ENCODE results near the gene TRIM44. TPM values are rescaled to one million over a fixed set of nuclear protein-coding genes. Genes with fewer than 3 reads are reported as not detected.

Gene TRIM44
- total RNA-seq, 4 donors from 2014 or later = 27.3 to 83.4 (median 61.4) TPM

DNA sequence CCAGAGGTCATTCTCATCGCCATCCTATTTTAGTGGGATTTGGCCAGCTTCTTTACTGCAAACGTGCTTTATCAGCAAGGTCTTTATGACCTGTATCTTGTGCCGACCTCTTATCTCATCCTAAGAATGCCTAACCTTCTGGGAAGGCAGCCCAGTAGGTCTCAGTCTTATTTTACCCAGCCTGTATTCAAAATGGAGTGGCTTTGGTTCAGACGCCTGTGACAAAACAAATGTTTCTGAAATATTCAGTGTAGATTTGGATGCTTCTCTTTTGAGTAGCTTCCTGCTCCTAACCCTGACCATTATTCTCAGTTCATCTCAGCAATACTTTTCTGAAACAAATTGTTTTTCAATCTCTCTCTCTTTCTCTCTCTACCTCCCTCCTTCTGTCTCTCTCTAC lies 60.1 kb downstream of the TRIM44 start:
- DNase-seq = no peak
- TF ChIP-seq POLR2A (IDR thresholded peaks at IDR 0.05) = no peak
- TF ChIP-seq, protein P1, sequence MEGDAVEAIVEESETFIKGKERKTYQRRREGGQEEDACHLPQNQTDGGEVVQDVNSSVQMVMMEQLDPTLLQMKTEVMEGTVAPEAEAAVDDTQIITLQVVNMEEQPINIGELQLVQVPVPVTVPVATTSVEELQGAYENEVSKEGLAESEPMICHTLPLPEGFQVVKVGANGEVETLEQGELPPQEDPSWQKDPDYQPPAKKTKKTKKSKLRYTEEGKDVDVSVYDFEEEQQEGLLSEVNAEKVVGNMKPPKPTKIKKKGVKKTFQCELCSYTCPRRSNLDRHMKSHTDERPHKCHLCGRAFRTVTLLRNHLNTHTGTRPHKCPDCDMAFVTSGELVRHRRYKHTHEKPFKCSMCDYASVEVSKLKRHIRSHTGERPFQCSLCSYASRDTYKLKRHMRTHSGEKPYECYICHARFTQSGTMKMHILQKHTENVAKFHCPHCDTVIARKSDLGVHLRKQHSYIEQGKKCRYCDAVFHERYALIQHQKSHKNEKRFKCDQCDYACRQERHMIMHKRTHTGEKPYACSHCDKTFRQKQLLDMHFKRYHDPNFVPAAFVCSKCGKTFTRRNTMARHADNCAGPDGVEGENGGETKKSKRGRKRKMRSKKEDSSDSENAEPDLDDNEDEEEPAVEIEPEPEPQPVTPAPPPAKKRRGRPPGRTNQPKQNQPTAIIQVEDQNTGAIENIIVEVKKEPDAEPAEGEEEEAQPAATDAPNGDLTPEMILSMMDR (IDR thresholded peaks at IDR 0.05) = no peak

DNA sequence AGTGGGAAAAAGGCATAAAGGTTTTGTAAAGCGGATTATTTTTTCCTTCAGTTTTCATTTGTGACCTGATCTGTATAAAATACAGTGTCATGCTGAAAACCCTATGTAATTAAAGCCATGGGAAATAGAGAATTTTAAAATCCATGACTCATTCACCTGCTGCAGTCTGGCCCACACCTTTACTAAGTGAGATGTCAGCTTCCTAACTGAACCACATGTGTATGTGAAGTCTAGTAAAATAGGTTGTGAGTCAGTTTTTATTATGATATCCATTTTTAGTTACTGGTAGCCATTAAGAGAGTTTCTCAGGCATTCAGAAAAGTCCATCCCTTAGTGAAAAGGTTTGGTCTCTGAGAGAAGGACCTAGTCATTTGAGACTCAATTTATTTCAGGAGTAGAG lies 60.9 kb downstream of the TRIM44 start:
- peaks cover 0 to 14% (median 0%) of the 10 kb centered on the region in 3 donors for H3K36me3 ChIP-seq

More for the DNA sequence above, 60.1 kb downstream of the TRIM44 start:
- Histone ChIP-seq H3K9me3 (no peaks in the 10 kb centered on the region), H3K27ac (no peak overlapping the region), H3K4me3 (no peak overlapping the region), H3K27me3 (no peaks in the 10 kb centered on the region), H3K4me1 (no peaks in the 10 kb centered on the region), H3K36me3 (peaks cover 0 to 12% (median 0%) of the 10 kb centered on the region in 3 donors)

DNA sequence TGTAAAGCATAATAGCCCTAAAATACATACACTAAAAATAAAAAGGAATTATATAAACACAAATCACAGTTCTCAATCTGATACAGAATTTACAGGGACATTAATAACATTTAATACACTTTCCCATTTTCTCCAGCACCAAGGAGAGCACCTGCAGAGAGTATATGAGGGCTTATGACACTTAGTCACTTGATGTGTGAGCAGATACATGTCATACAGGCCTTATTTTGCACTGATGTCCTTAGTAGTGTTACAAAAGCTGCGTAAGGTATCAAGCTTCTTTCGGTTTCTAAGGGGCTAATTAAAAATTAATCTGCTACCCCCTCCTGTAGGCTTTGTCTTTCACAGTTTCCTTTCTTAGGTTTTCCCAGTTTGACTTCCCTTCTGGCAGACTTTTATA lies 61.3 kb downstream of the TRIM44 start:
- Histone ChIP-seq H3K36me3 (peaks cover 0 to 18% (median 0%) of the 10 kb centered on the region in 3 donors), H3K27me3 (no peaks in the 10 kb centered on the region), H3K9me3 (no peaks in the 10 kb centered on the region), H3K27ac (no peak overlapping the region), H3K4me1 (no peaks in the 10 kb centered on the region), H3K4me3 (no peak overlapping the region)
- TF ChIP-seq, protein P1 (IDR thresholded peaks at IDR 0.05) = no peak
- no peak for TF ChIP-seq POLR2A (IDR thresholded peaks at IDR 0.05)
- no peak for DNase-seq

More for the DNA sequence above, 60.9 kb downstream of the TRIM44 start:
- no peak overlapping the region for H3K27ac ChIP-seq
- no peaks in the 10 kb centered on the region for H3K9me3 ChIP-seq
- no peak for TF ChIP-seq POLR2A (IDR thresholded peaks at IDR 0.05)
- TF ChIP-seq, protein P1 (IDR thresholded peaks at IDR 0.05) = no peak
- no peaks in the 10 kb centered on the region for H3K27me3 ChIP-seq
- H3K4me1 ChIP-seq = no peaks in the 10 kb centered on the region
- DNase-seq = no peak
- H3K4me3 ChIP-seq = no peak overlapping the region

DNA sequence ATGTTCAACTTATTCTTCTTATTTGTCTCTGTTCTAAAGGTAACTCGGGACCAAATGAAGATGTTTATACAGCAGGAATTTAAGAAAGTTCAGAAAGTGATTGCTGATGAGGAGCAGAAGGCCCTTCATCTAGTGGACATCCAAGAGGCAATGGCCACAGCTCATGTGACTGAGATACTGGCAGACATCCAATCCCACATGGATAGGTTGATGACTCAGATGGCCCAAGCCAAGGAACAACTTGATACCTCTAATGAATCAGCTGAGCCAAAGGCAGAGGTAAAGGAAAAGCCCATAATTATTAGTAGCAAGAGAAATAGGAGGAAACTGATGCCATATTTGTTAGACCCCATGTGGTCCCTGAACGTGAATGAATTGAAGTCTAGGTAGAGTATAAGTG lies 63.3 kb downstream of the TRIM44 start:
- Histone ChIP-seq H3K27me3 (no peaks in the 10 kb centered on the region), H3K27ac (no peak overlapping the region), H3K9me3 (peaks cover 0 to 7% (median 0%) of the 10 kb centered on the region in 4 donors), H3K4me3 (no peak overlapping the region), H3K4me1 (no peaks in the 10 kb centered on the region), H3K36me3 (peaks cover 0 to 22% (median 0%) of the 10 kb centered on the region in 3 donors)
- peak in 1 of 3 donors; percentile 47 for DNase-seq
- TF ChIP-seq, protein P1 (IDR thresholded peaks at IDR 0.05) = no peak
- TF ChIP-seq POLR2A (IDR thresholded peaks at IDR 0.05) = no peak

DNA sequence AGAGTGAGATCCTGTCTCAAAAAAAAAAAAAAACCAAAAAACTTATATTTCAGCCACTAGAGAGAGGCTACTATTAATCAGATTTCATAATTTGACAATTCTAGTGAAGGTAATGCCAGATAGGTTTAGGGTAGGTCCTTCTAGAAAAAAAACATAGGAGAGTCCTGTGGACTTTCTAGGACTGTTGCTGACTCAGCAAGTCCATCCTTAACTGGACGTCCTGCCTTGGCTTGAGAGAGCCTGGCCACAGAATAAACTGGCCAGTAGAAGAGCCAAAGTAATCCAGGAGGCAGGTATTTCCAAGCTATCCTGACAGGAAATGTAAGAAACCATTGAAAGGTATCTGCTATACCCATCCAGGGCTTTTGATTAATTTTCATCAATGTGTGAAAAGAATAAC lies 64.6 kb downstream of the TRIM44 start:
- Histone ChIP-seq H3K4me3 (no peak overlapping the region), H3K36me3 (peaks cover 0 to 22% (median 0%) of the 10 kb centered on the region in 3 donors), H3K27ac (no peak overlapping the region), H3K4me1 (no peaks in the 10 kb centered on the region), H3K27me3 (no peaks in the 10 kb centered on the region), H3K9me3 (peaks cover 0 to 7% (median 0%) of the 10 kb centered on the region in 4 donors)
- TF ChIP-seq, protein P1 (IDR thresholded peaks at IDR 0.05) = no peak
- no peak for TF ChIP-seq POLR2A (IDR thresholded peaks at IDR 0.05)
- no peak for DNase-seq

DNA sequence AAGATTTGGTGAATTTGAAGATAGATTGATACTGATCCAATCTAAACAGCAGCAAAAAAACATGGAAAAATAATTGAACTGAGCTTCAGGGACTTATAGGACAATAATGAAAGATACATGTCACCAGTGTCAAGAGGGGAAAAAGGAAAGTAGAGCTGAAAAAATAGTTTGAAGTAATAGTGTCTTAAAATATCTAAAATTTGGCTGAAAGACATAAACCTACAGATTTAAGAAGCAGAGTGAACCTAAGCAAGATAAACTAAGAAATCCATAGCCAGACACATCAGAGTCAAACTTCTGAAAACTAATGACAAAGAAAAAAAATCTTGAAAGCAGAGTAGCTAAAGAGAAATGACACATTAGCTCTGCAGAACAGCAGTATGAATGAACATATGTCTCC lies 67.7 kb downstream of the TRIM44 start:
- TF ChIP-seq, protein P1 (IDR thresholded peaks at IDR 0.05) = no peak
- no peak for TF ChIP-seq POLR2A (IDR thresholded peaks at IDR 0.05)
- no peak for DNase-seq
- Histone ChIP-seq H3K27ac (no peak overlapping the region), H3K36me3 (peaks cover 0 to 22% (median 0%) of the 10 kb centered on the region in 3 donors), H3K9me3 (peaks cover 0 to 7% (median 0%) of the 10 kb centered on the region in 4 donors), H3K4me1 (no peaks in the 10 kb centered on the region), H3K4me3 (no peak overlapping the region), H3K27me3 (no peaks in the 10 kb centered on the region)
